HG02884 (cell line): ENCODE measurements around the gene STK39.

Experiments
- ATAC-seq: cut with Tn5 transposase; IDR thresholded peaks from one replicate; pipeline ENCODE4 v1.9.1; 2021; ENCODE audit warnings: mild to moderate bottlenecking, moderate library complexity; ENCODE audit not compliant: unreplicated experiment

The STK39 gene

GRCh38 chr2:168024459-168024858 lies 222.9 kb downstream of the STK39 start:
- ATAC-seq, result no peak

- ATAC-seq, result no peak
Observed at GRCh38 chr2:168021800-168022587, 225.4 kb downstream of the STK39 start.

- ATAC-seq, result no peak
Observed at GRCh38 chr2:168015274-168015953, 232.0 kb downstream of the STK39 start.

- no peak for ATAC-seq
Observed at GRCh38 chr2:168009900-168010299, 237.5 kb downstream of the STK39 start.

GRCh38 chr2:168008646-168009195 lies 238.7 kb downstream of the STK39 start:
- ATAC-seq, result no peak

- no peak for ATAC-seq
Observed at GRCh38 chr2:168006498-168006897, 240.9 kb downstream of the STK39 start.

GRCh38 chr2:168005586-168005985 lies 241.8 kb downstream of the STK39 start:
- no peak for ATAC-seq

- ATAC-seq, result no peak
Observed at GRCh38 chr2:168003876-168004275, 243.5 kb downstream of the STK39 start.

GRCh38 chr2:168002021-168002553 lies 245.3 kb downstream of the STK39 start:
- no peak for ATAC-seq

GRCh38 chr2:167992278-167992677 lies 255.1 kb downstream of the STK39 start:
- no peak for ATAC-seq

- ATAC-seq, result no peak
Observed at GRCh38 chr2:167990062-167990461, 257.3 kb downstream of the STK39 start.

GRCh38 chr2:167988296-167988695 lies 259.1 kb downstream of the STK39 start:
- no peak for ATAC-seq

- ATAC-seq, result no peak
Observed at GRCh38 chr2:167987558-167987957, 259.8 kb downstream of the STK39 start.

- ATAC-seq, result no peak
Observed at GRCh38 chr2:167987026-167987425, 260.4 kb downstream of the STK39 start.

- no peak for ATAC-seq
Observed at GRCh38 chr2:167986223-167986622, 261.2 kb downstream of the STK39 start.

GRCh38 chr2:167981945-167982344 lies 265.4 kb downstream of the STK39 start:
- ATAC-seq, result no peak

- ATAC-seq, result no peak
Observed at GRCh38 chr2:167980439-167980838, 267.0 kb downstream of the STK39 start.

GRCh38 chr2:167972746-167973145 lies 274.6 kb downstream of the STK39 start:
- ATAC-seq, result no peak

- no peak for ATAC-seq
Observed at GRCh38 chr2:167972020-167972419, 275.4 kb downstream of the STK39 start.

GRCh38 chr2:167966937-167967913 lies 280.2 kb downstream of the STK39 start:
- ATAC-seq, result no peak
